Activated naive CD4-positive, alpha-beta T cell treated with anti-CD3 and anti-CD28 coated beads, Interleukin-2, amount 10 ng/mL, durations not matched to agents 7 days and 5 days (primary cell): ENCODE measurements around the gene CACNA1G.

Experiments used
- CTCF ChIA-PET: fragments of 350-600 bp; sonication (Branson Sonifier 250); formaldehyde crosslinking; loops from one replicate; lab custom pipeline; 2021; ENCODE audit warnings: antibody characterized with exemption; lab: Charles Lee
- DNase-seq: peaks from one replicate; pipeline ENCODE4 v3.0.0-alpha.2; 2020
- H3K27ac Mint-ChIP-seq: one replicate; pipeline ENCODE4 v1.8.0; 2021; ENCODE audit warnings: mild to moderate bottlenecking, moderate library complexity, mixed read lengths
- H3K27me3 Mint-ChIP-seq: one replicate; pipeline ENCODE4 v1.8.0; 2021; ENCODE audit warnings: mild to moderate bottlenecking, mixed read lengths
- H3K36me3 Mint-ChIP-seq: one replicate; pipeline ENCODE4 v1.8.0; 2021; ENCODE audit warnings: mixed read lengths
- H3K4me1 Mint-ChIP-seq: one replicate; pipeline ENCODE4 v1.8.0; 2021; ENCODE audit warnings: mixed read lengths
- H3K4me3 Mint-ChIP-seq: one replicate; pipeline ENCODE4 v1.8.0; 2021; ENCODE audit warnings: mild to moderate bottlenecking, moderate library complexity, mixed read lengths
- H3K9me3 Mint-ChIP-seq: one replicate; pipeline ENCODE4 v1.8.0; 2021; ENCODE audit warnings: mixed read lengths

Gene CACNA1G

DNA sequence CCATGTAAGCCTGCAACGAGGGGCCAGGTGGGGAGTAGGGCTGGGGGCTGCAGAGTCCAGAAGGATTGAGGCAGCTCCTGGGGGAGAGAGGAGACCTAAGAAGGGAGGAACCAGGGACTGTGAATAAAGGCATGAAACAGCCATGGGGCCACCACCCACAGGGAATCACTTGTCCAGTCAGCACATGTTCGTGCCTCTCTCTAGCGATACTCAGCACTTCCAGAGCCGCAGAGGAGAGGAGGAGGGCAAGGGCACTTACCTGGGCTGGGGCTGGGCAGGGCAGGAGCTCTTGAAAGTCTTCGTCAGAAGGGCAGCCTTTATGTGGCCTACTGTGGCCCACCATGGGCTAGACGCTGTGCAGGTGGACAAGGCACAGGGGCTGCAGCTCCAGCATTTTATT lies 24.2 kb downstream of the CACNA1G start:
- CTCF ChIA-PET, result no interaction called here
- DNase-seq, result no peak
- H3K9me3 Mint-ChIP-seq, result no peaks in the 10 kb centered on the region
- H3K4me3 Mint-ChIP-seq, result no peak overlapping the region
- H3K27me3 Mint-ChIP-seq, result peaks cover 65% of the 10 kb centered on the region
- no peaks in the 10 kb centered on the region for H3K4me1 Mint-ChIP-seq
- no peak overlapping the region for H3K27ac Mint-ChIP-seq
- no peaks in the 10 kb centered on the region for H3K36me3 Mint-ChIP-seq

DNA sequence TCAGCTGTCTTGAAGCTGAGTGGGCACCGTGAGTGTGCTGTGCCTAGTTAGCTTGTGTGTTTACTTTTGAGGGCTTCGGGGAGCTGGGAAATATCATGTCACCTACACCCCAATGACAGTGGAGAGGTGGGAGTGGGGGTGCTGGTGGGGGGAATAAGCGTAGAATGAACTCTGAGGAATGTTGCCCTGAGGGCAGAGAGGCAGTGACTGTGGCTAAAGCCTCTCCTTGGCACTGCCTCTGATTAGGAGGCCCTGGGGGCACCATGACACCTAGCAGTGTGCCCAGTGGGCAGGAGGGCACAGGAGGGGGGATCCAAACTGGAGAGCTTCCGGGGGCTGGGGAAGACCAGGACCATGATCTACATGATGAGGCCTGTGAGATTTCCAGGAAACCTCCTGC lies 24.8 kb downstream of the CACNA1G start:
- CTCF ChIA-PET, result interaction anchor here (1.5 kb wide), 1 partner anchor 38 kb away, joined by 3 read pairs; the partner anchor contains the start of gene SPATA20

DNA sequence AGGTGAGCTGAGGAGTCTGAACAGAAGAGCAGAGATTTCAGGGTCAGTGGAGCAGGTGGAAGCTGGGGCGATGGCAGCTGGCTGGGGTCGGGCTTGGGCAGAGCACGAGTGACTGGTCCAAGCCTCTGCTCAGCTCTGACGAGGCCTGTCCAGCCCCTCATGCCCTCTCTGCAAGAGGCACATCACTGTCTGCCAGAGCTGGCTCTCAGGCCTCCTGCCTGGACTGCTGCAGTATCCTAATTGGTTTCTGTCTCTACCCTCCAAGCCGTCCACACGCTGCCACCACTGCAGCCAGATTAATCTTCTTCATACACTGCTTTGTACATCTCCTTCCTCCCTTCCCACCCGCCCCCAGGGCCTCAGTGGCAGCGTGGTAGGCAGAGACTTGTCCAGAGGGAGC lies 25.4 kb downstream of the CACNA1G start:
- no peaks in the 10 kb centered on the region for H3K36me3 Mint-ChIP-seq
- no peaks in the 10 kb centered on the region for H3K4me1 Mint-ChIP-seq
- no peak for DNase-seq
- H3K27me3 Mint-ChIP-seq, result peaks cover 61% of the 10 kb centered on the region
- no peaks in the 10 kb centered on the region for H3K9me3 Mint-ChIP-seq
- H3K4me3 Mint-ChIP-seq, result no peak overlapping the region
- CTCF ChIA-PET, result interaction anchor here (0.8 to 1.5 kb wide), 2 partner anchors 10 to 39 kb away, joined by 3 read pairs; partner anchors contain the start of gene SPATA20
- no peak overlapping the region for H3K27ac Mint-ChIP-seq

More for the DNA sequence above, 24.8 kb downstream of the CACNA1G start:
- H3K4me3 Mint-ChIP-seq, result no peak overlapping the region
- H3K36me3 Mint-ChIP-seq, result no peaks in the 10 kb centered on the region
- no peaks in the 10 kb centered on the region for H3K9me3 Mint-ChIP-seq
- DNase-seq, result no peak
- peaks cover 65% of the 10 kb centered on the region for H3K27me3 Mint-ChIP-seq
- no peak overlapping the region for H3K27ac Mint-ChIP-seq
- H3K4me1 Mint-ChIP-seq, result no peaks in the 10 kb centered on the region

DNA sequence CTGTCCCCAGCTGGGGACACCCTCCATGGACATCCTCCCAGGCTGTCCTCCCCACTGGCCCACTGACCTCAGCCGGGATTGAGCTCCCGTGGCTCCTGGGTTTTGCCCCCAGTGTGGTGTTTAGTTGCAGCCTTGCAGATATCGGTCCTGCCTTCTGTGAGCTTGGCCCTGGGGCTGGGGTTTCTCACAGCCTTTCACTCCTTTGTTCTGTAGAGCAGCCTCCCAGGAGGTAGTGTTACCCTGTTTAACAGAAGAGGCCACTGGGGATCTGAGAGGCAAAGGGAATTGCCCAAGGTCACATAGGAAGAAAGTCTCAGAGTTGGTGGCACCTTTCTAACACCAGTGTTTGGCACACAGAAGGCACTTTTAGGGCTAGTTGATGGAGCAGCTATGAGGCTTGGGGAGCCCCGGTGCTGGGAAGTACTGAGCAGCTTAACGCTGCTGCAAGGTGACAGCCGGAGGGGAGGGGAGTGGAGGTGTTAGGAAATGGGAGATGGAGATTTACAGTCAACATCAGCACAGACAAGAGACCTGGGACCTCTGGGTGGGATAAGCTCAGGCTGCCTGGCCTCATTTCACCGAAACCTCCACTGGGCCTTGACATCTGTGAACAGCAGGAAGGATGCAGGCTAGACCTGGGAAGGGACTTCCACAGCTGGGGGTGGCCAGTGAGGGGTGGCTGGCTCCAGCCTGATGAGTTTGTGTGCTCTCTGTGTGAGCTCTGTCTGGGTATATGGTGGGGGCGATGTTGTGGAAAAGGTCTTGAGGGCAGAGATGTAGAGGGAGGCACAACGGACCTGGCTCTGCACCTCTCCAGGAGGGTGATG lies 26.1 kb downstream of the CACNA1G start:
- CTCF ChIA-PET, result interaction anchor here (0.8 to 1.5 kb wide), 2 partner anchors 11 to 39 kb away, joined by 3 read pairs; partner anchors contain the start of gene SPATA20
- no peaks in the 10 kb centered on the region for H3K9me3 Mint-ChIP-seq
- H3K36me3 Mint-ChIP-seq, result no peaks in the 10 kb centered on the region
- H3K27ac Mint-ChIP-seq, result no peak overlapping the region
- H3K27me3 Mint-ChIP-seq, result peaks cover 54% of the 10 kb centered on the region
- no peaks in the 10 kb centered on the region for H3K4me1 Mint-ChIP-seq
- H3K4me3 Mint-ChIP-seq, result no peak overlapping the region
- DNase-seq, result no peak

DNA sequence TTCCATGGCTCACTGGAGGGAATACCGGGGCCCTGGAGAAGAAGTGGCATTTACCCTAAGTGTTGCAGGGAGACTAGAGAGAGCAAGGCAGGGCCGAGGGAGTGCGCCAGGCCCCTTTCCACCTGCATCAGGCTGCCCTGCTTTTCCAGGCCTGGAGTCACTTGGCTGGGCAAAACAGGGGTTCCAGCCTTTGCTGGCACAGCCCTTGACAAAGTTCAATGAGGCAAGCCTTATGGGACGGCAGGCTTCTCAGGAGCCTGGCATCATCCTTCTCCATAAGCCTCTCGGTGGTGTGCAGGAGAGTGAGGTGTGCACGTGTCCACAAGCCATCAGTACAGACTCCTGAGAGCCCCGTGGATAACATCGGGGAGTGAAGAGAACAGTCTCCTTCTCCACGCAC lies 27.1 kb downstream of the CACNA1G start:
- CTCF ChIA-PET, result no interaction called here
- H3K27ac Mint-ChIP-seq, result no peak overlapping the region

DNA sequence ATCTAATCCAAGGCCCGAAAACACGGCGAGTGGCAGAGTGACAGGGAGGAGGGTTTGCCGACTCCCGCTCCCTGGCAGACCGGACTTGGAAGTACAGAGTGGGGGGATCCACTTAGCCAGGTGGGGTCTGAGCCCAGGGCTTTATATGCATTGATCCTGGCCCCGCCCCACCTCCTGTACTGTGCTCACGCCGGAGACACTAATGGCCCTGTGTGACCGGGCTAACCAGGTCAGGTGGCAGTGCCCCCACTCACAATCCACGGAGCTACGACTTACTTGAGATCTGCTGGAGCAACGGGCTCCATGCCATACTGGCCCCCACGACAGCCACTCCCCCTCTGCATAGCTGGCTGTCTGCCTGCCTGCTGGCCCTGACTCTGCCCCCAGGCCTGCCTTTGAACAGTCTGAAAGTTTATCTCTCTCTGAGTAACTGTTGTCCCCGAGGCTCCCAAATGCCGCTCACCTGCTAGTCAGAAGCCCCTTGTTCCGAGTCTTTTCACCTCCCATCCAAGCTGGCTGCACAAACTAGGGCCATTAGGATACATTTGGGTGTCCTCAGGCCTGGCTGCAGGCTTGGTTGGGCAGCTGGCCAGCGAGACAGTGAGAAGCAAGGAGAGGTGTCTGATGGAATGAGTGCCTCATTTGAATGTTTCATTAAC lies 28.0 kb downstream of the CACNA1G start:
- Mint-ChIP-seq H3K27ac (no peak overlapping the region), H3K4me1 (no peaks in the 10 kb centered on the region), H3K36me3 (no peaks in the 10 kb centered on the region), H3K27me3 (peaks cover 47% of the 10 kb centered on the region), H3K4me3 (no peak overlapping the region), H3K9me3 (no peaks in the 10 kb centered on the region)
- CTCF ChIA-PET, result interaction anchor here (0.9 to 1.4 kb wide), 2 partner anchors 42 to 86 kb away, joined by 3 to 4 read pairs; no protein-coding TSS in a partner anchor
- no peak for DNase-seq

More for the DNA sequence above, 27.1 kb downstream of the CACNA1G start:
- peaks cover 53% of the 10 kb centered on the region for H3K27me3 Mint-ChIP-seq
- H3K4me3 Mint-ChIP-seq, result no peak overlapping the region
- no peaks in the 10 kb centered on the region for H3K36me3 Mint-ChIP-seq
- no peaks in the 10 kb centered on the region for H3K4me1 Mint-ChIP-seq
- H3K9me3 Mint-ChIP-seq, result no peaks in the 10 kb centered on the region
- DNase-seq, result no peak

DNA sequence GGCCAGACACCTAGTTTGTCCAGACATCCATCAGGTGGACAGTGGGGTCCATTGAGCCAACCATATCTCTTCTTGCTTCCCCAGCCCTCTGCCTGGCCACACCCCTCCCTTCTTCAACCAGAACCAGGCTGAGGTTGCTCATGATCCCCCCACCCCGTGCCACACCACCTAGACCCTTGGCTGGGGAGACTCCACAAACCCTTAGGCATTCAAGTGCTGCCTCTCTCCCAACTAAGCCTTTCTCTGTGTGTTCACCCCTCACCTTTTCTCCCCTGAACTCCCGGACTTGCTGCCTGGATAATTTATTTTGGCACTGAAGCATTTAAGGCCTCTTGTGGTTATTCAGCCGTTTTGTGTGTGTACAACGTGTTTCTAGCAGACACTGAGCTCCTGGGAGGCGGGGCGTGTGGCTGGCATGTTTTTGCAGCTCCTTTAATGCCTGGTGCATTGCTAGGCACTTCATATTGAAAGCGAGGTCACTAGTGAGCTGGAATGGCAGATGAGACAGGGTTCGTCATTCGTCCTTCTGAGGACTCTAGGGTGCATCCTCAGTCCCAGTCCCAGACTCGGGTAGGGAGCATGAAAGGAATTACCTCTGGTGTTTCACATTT lies 28.7 kb downstream of the CACNA1G start:
- CTCF ChIA-PET, result interaction anchor here (1.4 kb wide), 1 partner anchor 41 kb away, joined by 4 read pairs; no protein-coding TSS in a partner anchor
- no peaks in the 10 kb centered on the region for H3K36me3 Mint-ChIP-seq
- no peak overlapping the region for H3K27ac Mint-ChIP-seq
- no peak for DNase-seq
- no peaks in the 10 kb centered on the region for H3K4me1 Mint-ChIP-seq
- H3K9me3 Mint-ChIP-seq, result no peaks in the 10 kb centered on the region
- peaks cover 40% of the 10 kb centered on the region for H3K27me3 Mint-ChIP-seq
- no peak overlapping the region for H3K4me3 Mint-ChIP-seq

DNA sequence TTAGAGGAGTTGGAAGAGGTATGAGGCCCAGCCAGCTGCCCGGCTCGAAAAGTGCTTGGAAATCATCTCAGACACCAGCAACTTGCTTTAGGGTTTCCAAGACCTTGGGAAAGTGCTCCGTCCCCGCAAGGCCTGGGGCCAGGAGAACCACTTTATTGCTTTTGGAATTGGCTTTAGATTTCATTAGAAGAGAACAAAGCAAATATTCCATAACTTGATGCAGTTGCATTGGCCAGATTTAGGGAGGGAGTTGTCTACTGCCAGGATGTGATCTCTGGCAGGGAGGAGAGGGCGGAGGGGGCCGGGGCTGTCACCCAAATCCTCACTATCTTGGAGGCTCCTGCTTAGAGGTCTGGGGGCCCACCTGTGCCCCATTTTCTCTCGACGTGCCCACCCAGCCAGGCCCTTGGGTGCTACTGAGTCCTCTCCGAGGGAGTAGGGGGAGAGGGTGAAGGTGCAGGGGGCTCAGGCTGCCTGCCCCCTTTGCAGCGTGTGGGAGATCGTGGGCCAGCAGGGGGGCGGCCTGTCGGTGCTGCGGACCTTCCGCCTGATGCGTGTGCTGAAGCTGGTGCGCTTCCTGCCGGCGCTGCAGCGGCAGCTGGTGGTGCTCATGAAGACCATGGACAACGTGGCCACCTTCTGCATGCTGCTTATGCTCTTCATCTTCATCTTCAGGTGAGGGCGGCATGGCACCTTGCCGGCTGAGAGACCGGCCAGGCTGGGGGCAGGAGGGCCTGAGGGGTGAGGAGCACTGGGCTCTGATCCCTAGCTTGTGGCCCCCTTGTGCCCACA lies 30.6 kb downstream of the CACNA1G start:
- peaks cover 29% of the 10 kb centered on the region for H3K27me3 Mint-ChIP-seq
- H3K4me1 Mint-ChIP-seq, result no peaks in the 10 kb centered on the region
- no peak overlapping the region for H3K27ac Mint-ChIP-seq
- H3K4me3 Mint-ChIP-seq, result no peak overlapping the region
- DNase-seq, result no peak
- no peaks in the 10 kb centered on the region for H3K9me3 Mint-ChIP-seq
- H3K36me3 Mint-ChIP-seq, result no peaks in the 10 kb centered on the region
- CTCF ChIA-PET, result no interaction called here

DNA sequence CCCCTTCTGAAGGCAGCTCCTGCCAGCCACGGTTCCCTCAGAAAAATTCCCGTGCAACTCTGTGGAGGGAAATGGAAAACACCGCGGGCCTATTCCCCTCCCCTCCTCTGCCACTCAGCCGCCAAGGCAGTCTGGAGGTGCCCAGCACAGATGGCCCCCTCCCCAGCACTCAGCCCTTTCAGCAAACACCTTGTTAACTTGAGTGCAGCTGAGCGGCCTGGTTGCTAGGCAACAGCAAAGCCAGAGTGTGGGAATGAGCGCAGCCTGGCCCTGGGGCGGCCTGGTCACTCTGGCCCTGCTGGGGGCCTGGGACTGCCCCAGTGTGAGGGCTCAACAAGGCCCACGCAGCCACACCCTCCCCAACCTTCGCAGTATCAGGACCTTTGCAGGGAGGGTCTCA lies 32.8 kb downstream of the CACNA1G start:
- no peak for DNase-seq
- H3K36me3 Mint-ChIP-seq, result no peaks in the 10 kb centered on the region
- H3K27me3 Mint-ChIP-seq, result peaks cover 14% of the 10 kb centered on the region
- CTCF ChIA-PET, result no interaction called here
- H3K27ac Mint-ChIP-seq, result no peak overlapping the region
- no peaks in the 10 kb centered on the region for H3K9me3 Mint-ChIP-seq
- H3K4me1 Mint-ChIP-seq, result no peaks in the 10 kb centered on the region
- no peak overlapping the region for H3K4me3 Mint-ChIP-seq

DNA sequence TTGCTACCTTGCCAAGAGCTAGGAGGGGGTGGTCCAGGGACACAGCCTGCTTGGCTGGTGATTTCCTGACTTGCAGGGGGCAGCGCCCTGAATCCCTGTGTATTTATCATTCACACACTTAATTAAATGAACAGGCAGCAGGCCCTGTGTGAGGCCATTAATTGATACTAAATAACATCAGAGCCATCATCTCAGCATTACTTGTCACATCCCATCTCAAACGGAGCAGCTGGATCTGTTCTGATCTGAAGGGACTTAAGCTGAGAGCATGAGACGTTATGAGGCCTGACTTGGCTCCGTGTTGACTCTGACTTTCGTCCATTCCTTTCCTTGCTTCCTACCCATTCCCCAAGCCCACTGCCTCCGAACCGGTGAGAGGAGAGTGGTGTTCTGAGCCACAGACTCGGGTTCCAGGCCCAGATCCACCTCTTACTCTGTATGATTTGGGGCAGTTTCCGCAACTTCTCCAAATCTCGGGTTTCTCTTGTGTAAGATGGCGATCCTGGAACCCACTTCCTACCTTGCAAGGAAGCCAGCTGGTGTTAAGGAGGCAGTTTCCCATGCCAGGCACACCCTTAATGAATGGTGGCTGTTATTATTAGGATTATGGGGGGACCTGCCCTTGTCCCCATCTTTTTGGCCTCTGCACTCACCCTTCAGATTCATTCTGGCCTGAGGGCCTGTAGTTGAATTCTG lies 33.8 kb downstream of the CACNA1G start:
- no peaks in the 10 kb centered on the region for H3K36me3 Mint-ChIP-seq
- no peak overlapping the region for H3K4me3 Mint-ChIP-seq
- CTCF ChIA-PET, result no interaction called here
- DNase-seq, result no peak
- peaks cover 14% of the 10 kb centered on the region for H3K27me3 Mint-ChIP-seq
- H3K27ac Mint-ChIP-seq, result no peak overlapping the region
- H3K4me1 Mint-ChIP-seq, result no peaks in the 10 kb centered on the region
- H3K9me3 Mint-ChIP-seq, result no peaks in the 10 kb centered on the region

DNA sequence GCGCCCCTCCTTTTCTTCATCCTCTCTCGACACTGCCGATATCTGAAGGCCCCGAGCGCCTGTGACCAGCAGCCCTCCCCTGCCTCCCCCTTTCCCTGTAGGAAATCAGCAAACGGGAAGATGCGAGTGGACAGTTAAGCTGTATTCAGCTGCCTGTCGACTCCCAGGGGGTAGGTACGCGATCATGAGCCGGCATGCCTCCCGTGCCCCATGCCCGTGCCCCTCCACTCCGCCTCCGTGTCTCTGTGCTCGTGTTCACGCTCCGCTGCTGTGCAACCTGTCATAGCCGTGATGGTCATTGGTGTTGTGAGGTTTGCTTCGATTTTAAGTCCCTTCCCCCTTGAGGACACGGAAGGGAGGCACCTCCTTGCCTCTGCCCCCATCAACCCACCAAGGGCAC lies 34.4 kb downstream of the CACNA1G start:
- Mint-ChIP-seq H3K4me1 (no peaks in the 10 kb centered on the region), H3K36me3 (no peaks in the 10 kb centered on the region), H3K27me3 (peaks cover 14% of the 10 kb centered on the region), H3K9me3 (no peaks in the 10 kb centered on the region), H3K4me3 (no peak overlapping the region), H3K27ac (no peak overlapping the region)
- DNase-seq, result no peak
- CTCF ChIA-PET, result no interaction called here

DNA sequence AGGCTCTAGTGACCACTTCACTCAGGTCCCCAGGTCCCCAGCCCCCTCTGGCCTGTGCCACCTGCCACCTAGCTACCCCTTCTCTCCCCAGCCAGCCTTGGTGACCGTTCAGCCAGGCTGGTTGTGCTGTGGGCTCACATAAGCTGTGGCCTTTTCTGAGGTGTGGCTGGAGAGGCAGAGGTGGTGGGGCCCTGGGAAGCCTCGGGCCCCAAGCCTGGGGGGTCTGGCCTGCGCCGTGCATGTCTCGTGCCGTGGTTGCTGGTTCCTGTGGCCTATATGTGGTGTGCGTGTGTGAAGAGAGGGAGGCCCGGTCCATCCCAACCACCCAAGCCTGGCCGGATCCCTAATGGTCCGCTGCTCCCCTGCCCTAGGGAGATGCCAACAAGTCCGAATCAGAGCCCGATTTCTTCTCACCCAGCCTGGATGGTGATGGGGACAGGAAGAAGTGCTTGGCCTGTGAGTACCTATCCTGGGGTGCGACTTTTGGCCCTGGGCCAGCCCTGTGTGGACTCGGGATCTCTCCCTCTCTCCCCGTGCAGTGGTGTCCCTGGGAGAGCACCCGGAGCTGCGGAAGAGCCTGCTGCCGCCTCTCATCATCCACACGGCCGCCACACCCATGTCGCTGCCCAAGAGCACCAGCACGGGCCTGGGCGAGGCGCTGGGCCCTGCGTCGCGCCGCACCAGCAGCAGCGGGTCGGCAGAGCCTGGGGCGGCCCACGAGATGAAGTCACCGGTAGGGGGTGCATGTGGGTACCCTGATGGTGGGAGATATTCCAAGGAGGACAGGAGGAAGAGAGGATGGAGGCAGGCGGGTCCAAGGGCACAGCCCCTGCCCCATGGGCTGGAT lies 35.9 kb downstream of the CACNA1G start:
- no peaks in the 10 kb centered on the region for H3K4me1 Mint-ChIP-seq
- H3K27me3 Mint-ChIP-seq, result peaks cover 15% of the 10 kb centered on the region
- H3K4me3 Mint-ChIP-seq, result no peak overlapping the region
- H3K27ac Mint-ChIP-seq, result no peak overlapping the region
- DNase-seq, result no peak
- CTCF ChIA-PET, result interaction anchor here (1.3 kb wide), 1 partner anchor 20 kb away, joined by 4 read pairs; no protein-coding TSS in a partner anchor
- H3K36me3 Mint-ChIP-seq, result no peaks in the 10 kb centered on the region
- no peaks in the 10 kb centered on the region for H3K9me3 Mint-ChIP-seq

DNA sequence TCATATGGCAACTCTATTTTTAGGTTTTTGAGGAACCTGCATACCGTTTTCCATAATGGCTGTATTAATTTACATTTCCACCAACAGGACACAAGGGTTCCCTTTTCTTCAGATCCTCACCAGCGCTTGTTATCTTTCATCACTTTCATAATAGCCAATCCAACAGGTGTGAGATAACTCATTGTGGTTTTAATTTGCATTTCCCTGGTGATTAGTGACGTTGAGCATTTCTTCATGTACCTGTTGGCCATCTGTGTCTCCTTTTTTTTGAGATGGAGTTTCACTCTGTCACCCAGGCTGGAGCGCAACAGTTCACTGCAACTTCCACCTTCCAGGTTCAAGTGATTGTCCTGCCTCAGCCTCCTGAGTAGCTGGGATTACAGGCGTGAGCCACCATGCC lies 38.0 kb downstream of the CACNA1G start:
- Mint-ChIP-seq H3K36me3 (no peaks in the 10 kb centered on the region), H3K4me1 (no peaks in the 10 kb centered on the region), H3K4me3 (no peak overlapping the region), H3K9me3 (no peaks in the 10 kb centered on the region), H3K27ac (no peak overlapping the region), H3K27me3 (peaks cover 24% of the 10 kb centered on the region)
- CTCF ChIA-PET, result no interaction called here
- no peak for DNase-seq
